HPDE6-E6E7 (cell line): Measurements from ENCODE around the gene NEDD4.
"Not testable (repeated sequence)": the region's sequence is repeated elsewhere in the genome, so short reads cannot be mapped to it uniquely, and the experiment has no call there.

ENCODE experiments used
- DNase-seq: peaks from one replicate; pipeline ENCODE4 v3.0.0; 2011; ENCODE audit warnings: missing footprints; ENCODE audit errors: extremely low spot score

Gene NEDD4

GRCh38 chr15:55958349-55958748 lies 35.1 kb downstream of the NEDD4 start:
- DNase-seq = no peak

- DNase-seq = no peak
Measured at GRCh38 chr15:55954862-55955605, 38.4 kb downstream of the NEDD4 start.

- not testable (repeated sequence) for DNase-seq
Measured at GRCh38 chr15:55952501-55953274, 40.7 kb downstream of the NEDD4 start.

GRCh38 chr15:55944606-55945005 lies 48.8 kb downstream of the NEDD4 start:
- not testable (repeated sequence) for DNase-seq

GRCh38 chr15:55942332-55942731 lies 51.1 kb downstream of the NEDD4 start:
- no peak for DNase-seq

GRCh38 chr15:55937040-55937439 lies 56.4 kb downstream of the NEDD4 start:
- no peak for DNase-seq

- no peak for DNase-seq
Measured at GRCh38 chr15:55928955-55929354, 64.5 kb downstream of the NEDD4 start.

GRCh38 chr15:55921744-55922143 lies 71.7 kb downstream of the NEDD4 start:
- DNase-seq = no peak

- peak; percentile 33 for DNase-seq
Measured at GRCh38 chr15:55917881-55918296, 75.5 kb downstream of the NEDD4 start.

- DNase-seq = no peak
Measured at GRCh38 chr15:55916666-55917409, 76.6 kb downstream of the NEDD4 start.

GRCh38 chr15:55915876-55916567 lies 77.4 kb downstream of the NEDD4 start:
- no peak for DNase-seq

- DNase-seq = no peak
Measured at GRCh38 chr15:55915221-55915620, 78.2 kb downstream of the NEDD4 start.

GRCh38 chr15:55914446-55914845 lies 79.0 kb downstream of the NEDD4 start:
- no peak for DNase-seq

- no peak for DNase-seq
Measured at GRCh38 chr15:55912982-55913381, 80.4 kb downstream of the NEDD4 start.

GRCh38 chr15:55909036-55909811 lies 84.2 kb downstream of the NEDD4 start:
- DNase-seq = no peak

- DNase-seq = peak; percentile 66
Measured at GRCh38 chr15:55907797-55908196, 85.6 kb downstream of the NEDD4 start.

GRCh38 chr15:55902981-55903380 lies 90.4 kb downstream of the NEDD4 start:
- no peak for DNase-seq

GRCh38 chr15:55900019-55900418 lies 93.4 kb downstream of the NEDD4 start:
- no peak for DNase-seq

- no peak for DNase-seq
Measured at GRCh38 chr15:55899537-55899936, 93.9 kb downstream of the NEDD4 start.

- peak; percentile 69 for DNase-seq
Measured at GRCh38 chr15:55897560-55898336, 95.7 kb downstream of the NEDD4 start.
